GM12873 (cell line): ENCODE results near the gene XPOT.

Experiments used
- TF ChIP-seq, protein P1 (sequence below): IDR thresholded peaks from 2 replicates; pipeline ENCODE4 v1.5.1; 2012; ENCODE audit warnings: low read depth, mild to moderate bottlenecking, moderate library complexity, low read length, control low read depth; ENCODE audit not compliant: insufficient read depth; ENCODE audit errors: missing control alignments

The XPOT gene

GRCh38 chr12:64450711-64451486 is 46.7 kb downstream of the XPOT start:
- TF ChIP-seq, protein P1, sequence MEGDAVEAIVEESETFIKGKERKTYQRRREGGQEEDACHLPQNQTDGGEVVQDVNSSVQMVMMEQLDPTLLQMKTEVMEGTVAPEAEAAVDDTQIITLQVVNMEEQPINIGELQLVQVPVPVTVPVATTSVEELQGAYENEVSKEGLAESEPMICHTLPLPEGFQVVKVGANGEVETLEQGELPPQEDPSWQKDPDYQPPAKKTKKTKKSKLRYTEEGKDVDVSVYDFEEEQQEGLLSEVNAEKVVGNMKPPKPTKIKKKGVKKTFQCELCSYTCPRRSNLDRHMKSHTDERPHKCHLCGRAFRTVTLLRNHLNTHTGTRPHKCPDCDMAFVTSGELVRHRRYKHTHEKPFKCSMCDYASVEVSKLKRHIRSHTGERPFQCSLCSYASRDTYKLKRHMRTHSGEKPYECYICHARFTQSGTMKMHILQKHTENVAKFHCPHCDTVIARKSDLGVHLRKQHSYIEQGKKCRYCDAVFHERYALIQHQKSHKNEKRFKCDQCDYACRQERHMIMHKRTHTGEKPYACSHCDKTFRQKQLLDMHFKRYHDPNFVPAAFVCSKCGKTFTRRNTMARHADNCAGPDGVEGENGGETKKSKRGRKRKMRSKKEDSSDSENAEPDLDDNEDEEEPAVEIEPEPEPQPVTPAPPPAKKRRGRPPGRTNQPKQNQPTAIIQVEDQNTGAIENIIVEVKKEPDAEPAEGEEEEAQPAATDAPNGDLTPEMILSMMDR, result no peak

DNA sequence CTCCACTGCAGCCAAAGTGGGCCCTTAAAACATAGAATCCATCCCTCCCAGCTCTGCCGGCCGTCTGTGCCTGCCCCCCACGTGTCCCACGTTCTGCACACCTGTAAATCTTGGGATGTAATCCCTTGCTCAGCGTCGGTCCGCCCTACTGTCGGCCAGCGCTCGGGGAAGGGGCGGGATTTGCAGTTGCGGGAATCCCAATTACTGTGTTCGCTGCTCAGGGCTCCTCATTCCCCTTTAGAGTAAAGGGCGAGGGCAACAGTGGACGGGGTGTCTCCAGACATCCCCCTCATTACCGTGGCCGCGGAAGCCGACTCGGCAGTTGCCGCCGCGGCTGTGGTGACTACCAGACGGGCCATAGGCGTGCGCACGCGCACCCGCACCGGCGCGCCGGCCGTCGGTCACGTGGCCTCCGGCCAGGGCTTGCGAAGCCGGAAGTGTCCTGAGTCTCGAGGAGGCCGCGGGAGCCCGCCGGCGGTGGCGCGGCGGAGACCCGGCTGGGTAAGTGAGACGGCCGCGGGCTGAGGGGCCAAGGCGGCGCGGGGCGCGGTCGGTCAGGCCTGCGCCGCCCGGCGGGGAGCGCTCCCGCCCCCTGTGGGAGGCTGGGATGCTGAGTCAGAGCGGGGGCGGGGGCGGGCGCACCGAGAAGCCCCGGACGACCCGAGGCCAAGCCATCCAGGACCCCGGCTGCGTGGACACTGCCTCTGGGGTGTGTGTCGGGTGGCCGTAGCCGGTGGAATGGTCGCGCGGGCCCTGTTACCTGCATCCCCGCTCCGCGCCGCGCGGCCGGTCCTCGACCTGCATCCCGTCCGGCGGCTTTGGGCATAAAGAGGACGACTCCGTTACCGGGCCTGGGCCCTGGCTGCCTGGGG is 47.7 kb downstream of the XPOT start, which contains the start of gene TBK1:
Gene TBK1, plus strand, starts transcription at position 434 of the 872 bp plus-strand sequence. CDS start 3,751 bp downstream, outside the sequence.
- TF ChIP-seq, protein P1, result no peak

DNA sequence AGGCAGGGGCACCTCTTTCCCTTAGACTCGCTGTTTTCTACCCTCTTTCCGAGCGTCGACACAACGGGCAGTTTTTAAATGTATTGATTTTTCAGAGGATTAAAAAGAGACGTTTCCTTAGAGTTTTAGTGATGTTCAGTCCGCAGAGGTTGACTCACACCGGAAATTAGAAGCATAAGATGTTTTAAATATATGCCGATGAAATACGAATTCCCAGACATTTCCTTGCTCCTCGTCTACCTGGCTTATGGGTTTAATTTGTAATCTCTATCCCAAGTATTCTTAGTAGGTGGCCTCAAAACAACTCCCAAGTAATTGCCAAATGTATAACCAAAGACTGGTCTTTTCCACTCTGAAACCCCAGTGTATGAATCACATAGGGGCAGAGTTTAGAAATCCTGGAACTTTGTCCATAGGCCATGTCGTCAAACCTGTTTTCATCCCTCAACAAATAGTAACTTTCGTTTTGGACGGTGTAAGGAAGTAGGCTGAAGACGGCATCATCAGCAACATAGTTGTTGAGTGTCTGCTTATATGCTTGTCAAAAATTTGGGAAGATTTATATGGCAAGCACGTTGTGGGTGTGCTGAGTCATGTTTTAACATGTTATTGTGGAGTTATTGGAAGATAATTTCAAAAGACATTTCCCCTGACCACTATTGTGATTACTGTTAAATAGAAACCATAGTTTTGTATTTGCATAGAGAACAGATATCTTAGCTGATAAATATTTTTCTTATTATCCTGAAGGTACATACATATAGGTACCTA is 48.6 kb downstream of the XPOT start:
- TF ChIP-seq, protein P1, result no peak

GRCh38 chr12:64455506-64455905 is 51.3 kb downstream of the XPOT start:
- TF ChIP-seq, protein P1, result no peak

DNA sequence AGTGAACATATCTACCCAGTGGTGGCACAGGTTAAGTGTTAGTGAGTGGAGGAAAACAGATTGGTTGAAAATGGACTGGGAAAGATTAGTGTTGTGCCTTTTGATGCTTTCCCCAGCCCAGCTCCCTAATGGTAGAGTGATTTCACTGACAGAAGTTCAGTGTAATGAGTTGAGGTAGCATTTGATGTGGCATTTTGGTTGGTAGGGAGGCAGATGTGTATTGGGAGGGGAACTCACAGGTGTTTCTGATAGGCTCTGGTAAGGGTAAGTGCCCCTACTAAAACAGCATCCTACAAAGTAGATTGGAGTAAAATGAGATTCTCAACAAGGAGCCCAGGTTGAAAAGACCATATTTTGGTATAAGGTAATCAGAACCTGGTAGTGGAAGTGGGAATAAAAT is 51.9 kb downstream of the XPOT start:
- TF ChIP-seq, protein P1, result no peak

DNA sequence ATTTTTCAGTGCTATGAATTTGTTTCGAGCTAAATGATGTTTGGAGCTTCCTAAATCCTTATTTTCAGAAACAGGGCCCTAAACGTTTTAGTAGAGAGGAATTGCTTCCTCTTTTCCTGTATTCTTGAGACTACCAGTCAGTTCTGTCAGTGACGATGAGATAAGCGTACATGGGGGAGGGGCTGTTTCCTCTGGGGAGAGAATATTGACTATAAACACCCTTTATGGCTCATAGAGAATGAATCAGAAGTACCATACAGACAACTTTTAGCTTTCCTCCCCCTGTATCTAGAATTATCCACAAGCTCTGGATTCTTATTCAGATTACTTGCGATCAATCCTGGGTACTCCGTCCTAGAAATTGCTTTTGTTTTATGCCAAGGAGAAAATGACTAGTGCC is 52.8 kb downstream of the XPOT start:
- TF ChIP-seq, protein P1, result no peak
